ENCODE data around the gene ELF1. TPM values are rescaled to one million over a fixed set of nuclear protein-coding genes. Genes with fewer than 3 reads are reported as not detected.
"Not testable (repeated sequence)": the region's sequence is repeated elsewhere in the genome, so short reads cannot be mapped to it uniquely, and the experiment has no call there.

The ELF1 gene
- total RNA-seq, 1 donor from 2014 or later, result 63.6 TPM

- no peak for DNase-seq (ENCODE audit: low read depth, low spot score)
Measured at GRCh38 chr13:40895227-40896184, 123.6 kb downstream of the ELF1 start.

DNA sequence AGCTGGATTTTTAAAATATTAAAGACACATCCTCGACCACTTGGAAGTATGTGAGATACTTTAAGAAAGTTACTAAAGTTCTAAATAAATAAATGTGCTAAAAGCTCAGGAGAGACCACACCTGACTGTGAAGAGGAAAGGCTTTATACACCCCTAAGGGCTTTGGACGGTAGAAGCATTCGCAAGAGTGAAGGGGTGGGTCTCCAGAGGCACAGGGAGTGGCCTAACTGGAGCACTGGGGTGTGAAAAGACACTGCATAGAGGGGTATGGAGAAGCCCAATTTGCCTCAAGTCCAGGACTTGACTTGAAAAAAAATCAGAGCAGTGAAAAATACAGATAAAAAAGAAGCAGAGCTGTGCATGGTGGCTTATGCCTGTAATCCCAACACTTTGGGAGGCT is 125.5 kb downstream of the ELF1 start:
- DNase-seq (ENCODE audit: low read depth, low spot score), result not testable (repeated sequence)

DNA sequence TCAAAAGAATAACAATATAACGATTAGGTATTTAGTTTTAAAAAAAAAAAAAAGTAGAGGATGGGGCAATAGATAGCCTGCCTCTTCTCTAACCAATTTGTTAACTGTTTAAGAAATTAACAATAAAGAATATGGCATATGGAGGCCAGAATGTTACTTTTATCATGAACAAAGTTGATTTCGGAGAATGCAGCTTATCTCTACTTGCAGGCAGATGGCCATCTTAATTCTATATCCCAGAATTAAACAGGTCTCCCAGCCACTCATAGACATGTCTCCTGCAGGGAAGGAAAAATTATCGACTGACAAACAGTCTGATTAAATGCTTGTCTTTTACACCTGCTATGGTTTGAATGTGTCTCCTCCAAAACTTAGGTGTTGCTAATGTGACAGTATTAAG is 133.1 kb downstream of the ELF1 start:
- no peak for DNase-seq (ENCODE audit: low read depth, low spot score)

DNA sequence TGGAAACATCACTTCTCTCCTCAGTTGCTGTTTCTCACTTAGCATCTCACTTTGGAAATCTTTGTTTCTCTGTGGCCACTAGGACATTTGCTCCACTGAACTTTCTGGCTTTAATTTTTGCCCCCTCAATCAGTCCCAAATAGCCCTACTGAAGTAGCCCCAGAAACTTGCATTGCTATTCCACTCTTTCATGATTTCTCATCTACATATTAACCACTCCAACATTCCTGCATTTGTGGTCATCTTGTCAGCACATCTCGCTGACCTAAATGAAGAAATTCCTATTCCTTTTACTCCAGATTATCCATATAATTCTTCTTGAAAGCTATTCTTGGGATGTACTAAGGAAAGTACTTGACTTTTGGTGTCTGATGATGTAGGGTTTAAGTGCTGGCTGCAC is 134.9 kb downstream of the ELF1 start:
- DNase-seq (ENCODE audit: low read depth, low spot score), result not testable (repeated sequence)

Other genes starting within 250 kb of the ELF1 start
- 12.8 and 16.5 TPM in 2 replicates for gene MRPS31, start 248.1 kb downstream of the ELF1 start, total RNA-seq
- gene SLC25A15, start 229.7 kb downstream of the ELF1 start, total RNA-seq, result 28.8 and 31.9 TPM in 2 replicates
- 7.4 and 10.7 TPM in 2 replicates for gene WBP4, start 42.2 kb upstream of the ELF1 start, total RNA-seq
- gene KBTBD6, start 113.5 kb upstream of the ELF1 start, total RNA-seq, result 9.4 and 15.3 TPM in 2 replicates
- gene KBTBD7, start 175.3 kb upstream of the ELF1 start, total RNA-seq, result 3.3 and 6.2 TPM in 2 replicates
- gene MTRF1, start 244.3 kb upstream of the ELF1 start, total RNA-seq, result 11.1 and 16.8 TPM in 2 replicates

Measured in pulmonary artery endothelial cell (primary cell).